Epithelial cell of proximal tubule (primary cell): ENCODE measurements around the gene EDARADD. TPM values are rescaled to one million over a fixed set of nuclear protein-coding genes. Genes with fewer than 3 reads are reported as not detected.

Experiments used
- DNase-seq: peaks from one replicate; pipeline ENCODE4 v3.0.0-alpha.2; 2011; ENCODE audit warnings: low read depth
- H3K4me3 ChIP-seq: 2 replicates; pipeline ENCODE4 v1.5.1; 2011; ENCODE audit warnings: low read depth, mild to moderate bottlenecking, low read length
- total RNA-seq: library from RNA; depleted of rRNA; stranded (reverse); fragments of >200 nt; gene quantifications from 2 replicates; pipeline ENCODE4 v1.2.3, GENCODE V29; 2015
- TF ChIP-seq, protein P1 (sequence below): conservative IDR thresholded peaks from 2 replicates; pipeline ENCODE4 v1.5.1; 2012; ENCODE audit warnings: low read depth, mild to moderate bottlenecking, low read length

Gene EDARADD
- total RNA-seq, 1 donor from 2014 or later: 1.1 TPM

DNA sequence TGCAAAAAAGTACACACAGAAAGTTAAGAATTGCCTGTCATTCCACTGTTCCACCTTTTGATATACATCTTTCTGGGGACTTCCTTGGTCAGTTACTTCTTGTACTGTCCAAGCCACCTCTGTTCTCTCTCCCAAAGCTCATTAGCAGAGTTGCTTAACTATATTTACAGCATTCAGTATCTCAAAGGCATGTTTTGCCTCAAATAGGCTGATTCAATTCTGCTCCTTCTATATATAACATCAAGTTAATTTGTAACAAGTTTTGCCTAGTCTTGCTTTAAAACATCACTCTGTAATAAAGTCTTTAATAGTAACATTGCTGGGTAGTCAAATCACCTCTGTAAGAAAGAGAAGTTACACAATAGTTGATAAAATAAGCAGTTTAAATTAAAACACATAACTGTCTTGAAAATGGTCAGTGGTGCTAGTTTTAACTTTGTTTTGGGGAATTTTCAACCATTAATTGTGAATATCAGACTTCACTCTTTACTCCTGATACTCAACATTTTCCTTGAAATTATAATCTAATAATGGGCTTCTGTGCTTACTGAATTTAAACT, 35.7 kb downstream of the EDARADD start:
- no peak overlapping the region for H3K4me3 ChIP-seq
- peak; percentile 25 for DNase-seq
- TF ChIP-seq, protein P1, sequence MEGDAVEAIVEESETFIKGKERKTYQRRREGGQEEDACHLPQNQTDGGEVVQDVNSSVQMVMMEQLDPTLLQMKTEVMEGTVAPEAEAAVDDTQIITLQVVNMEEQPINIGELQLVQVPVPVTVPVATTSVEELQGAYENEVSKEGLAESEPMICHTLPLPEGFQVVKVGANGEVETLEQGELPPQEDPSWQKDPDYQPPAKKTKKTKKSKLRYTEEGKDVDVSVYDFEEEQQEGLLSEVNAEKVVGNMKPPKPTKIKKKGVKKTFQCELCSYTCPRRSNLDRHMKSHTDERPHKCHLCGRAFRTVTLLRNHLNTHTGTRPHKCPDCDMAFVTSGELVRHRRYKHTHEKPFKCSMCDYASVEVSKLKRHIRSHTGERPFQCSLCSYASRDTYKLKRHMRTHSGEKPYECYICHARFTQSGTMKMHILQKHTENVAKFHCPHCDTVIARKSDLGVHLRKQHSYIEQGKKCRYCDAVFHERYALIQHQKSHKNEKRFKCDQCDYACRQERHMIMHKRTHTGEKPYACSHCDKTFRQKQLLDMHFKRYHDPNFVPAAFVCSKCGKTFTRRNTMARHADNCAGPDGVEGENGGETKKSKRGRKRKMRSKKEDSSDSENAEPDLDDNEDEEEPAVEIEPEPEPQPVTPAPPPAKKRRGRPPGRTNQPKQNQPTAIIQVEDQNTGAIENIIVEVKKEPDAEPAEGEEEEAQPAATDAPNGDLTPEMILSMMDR: no peak

DNA sequence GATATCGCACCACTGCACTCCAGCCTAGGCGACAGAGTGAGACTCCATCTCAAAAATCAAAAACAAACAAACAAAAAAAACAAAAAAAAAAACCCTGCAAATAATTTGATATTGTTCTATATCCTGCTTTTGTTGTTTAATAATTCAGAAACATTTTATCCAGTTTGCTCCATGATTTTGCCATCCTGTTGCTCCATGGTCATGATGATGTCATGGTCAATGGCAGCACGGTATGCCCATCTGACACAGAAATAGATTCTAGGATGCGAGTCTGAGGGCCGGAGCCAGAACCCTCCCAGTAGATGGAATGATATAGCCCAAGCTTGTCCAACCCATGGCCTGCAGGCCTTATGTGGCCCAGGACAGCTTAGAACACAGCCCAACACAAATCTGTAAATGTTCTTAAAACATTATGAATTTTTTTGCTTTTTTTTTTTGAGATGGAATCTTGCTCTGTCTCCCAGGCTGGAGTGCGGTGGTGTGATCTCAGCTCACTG, 39.8 kb downstream of the EDARADD start:
- TF ChIP-seq, protein P1: no peak
- no peak for DNase-seq
- no peak overlapping the region for H3K4me3 ChIP-seq

DNA sequence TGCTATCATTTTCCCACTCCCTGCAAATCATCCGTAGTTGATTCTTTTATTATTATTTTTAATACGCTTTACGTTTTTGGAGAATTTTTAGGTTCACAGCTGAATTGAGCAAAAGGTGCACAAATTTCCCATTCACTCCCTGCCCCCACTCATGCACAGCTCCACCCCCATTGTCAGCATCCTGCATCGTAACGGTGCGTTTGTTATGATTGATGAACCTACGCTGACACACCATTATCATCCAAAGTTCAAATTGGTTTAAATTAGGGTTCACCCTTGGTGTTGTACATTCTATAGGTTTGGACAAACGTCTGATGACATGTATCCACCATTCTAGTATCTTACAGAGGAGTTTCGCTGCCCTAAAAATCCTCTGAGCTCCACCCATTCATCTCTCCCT, 44.5 kb downstream of the EDARADD start:
- H3K4me3 ChIP-seq: no peak overlapping the region
- no peak for DNase-seq
- TF ChIP-seq, protein P1: no peak

DNA sequence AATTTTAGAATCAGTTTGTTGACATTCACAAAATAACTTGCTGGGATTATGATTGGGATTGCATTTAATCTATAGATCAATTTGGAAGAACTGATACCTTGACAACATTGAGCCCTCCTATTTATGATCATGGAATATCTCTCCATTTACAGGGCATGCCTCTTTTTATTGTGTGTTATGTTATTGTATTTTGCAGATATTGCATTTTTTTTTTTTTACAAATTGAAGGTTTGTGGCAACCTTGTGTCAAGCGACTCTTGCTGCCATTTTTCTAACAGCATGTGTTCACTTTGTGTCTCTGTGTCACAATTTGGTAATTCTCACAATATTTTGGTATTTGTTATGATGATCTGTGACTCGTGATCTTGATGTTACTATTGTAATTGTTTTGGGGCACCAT, 46.3 kb downstream of the EDARADD start:
- no peak overlapping the region for H3K4me3 ChIP-seq
- no peak for DNase-seq
- TF ChIP-seq, protein P1: no peak

DNA sequence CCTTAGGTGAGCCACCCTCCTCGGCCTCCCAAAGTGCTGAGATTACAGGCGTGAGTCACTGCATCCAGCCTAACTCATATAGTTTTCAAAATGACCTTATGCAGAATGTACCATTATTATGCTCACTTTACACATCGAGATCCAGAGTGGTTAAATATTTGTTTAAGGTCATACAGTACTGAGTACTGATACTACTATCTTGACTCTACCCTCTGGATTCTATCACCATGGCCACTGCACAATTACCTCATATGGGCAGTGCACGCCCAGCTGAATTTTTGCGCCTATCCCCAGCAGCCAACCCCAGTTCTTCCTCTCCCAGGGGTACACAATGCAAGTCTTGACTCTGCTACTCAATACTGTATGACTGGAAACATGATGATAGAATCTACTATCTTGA, 56.7 kb downstream of the EDARADD start:
- TF ChIP-seq, protein P1: no peak
- no peak for DNase-seq
- H3K4me3 ChIP-seq: no peak overlapping the region

DNA sequence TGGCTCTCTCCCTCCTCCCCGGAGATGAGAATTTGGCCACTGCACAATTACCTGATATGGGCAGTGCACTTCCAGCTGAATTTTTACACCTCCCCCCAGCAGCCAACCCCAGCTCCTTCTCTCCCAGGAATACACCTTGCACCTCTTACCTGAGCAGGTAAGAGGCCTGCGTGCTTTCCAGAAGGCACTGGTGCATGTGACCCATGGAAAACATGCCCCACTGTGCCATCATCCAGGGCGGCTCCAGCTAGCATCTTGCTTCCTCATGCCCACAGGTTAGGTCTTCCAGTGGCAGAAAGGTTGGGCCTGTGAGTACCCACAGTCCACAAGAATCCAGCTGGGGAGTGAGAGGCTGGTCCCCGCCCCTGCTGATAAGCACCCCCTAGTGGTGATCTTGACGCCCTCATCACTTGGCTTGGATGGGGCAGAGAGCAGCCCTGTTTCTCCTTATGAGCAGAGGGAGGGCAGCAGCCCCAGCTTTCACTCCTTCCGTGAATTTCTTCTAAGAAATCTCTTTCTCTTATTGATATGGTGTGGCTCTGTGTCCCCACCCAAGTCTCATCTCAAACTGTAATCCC, 57.8 kb downstream of the EDARADD start:
- DNase-seq: no peak
- no peak overlapping the region for H3K4me3 ChIP-seq
- TF ChIP-seq, protein P1: peak; percentile 59

DNA sequence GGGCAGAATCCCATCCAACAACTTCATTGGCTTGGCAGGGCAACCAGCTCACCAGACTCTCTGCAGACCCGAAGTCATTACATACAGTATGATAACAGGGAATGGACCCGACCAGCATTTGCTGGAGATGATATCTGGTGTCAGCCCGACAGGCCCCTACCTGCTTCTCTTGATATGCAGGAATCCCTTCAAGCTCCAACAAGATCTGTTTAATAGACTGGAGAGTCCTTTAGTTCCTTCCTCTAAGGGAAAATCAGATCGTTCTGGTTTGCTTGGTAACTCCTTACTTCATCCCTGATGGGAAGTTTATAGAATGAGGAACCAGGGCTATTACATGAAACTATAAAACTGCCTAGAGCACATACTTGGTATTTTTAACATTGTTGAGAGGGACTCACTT, 61.2 kb downstream of the EDARADD start:
- TF ChIP-seq, protein P1: no peak
- no peak overlapping the region for H3K4me3 ChIP-seq
- no peak for DNase-seq
